ENCODE measurements around the gene SH2B3.

- TF ChIP-seq, protein P1, sequence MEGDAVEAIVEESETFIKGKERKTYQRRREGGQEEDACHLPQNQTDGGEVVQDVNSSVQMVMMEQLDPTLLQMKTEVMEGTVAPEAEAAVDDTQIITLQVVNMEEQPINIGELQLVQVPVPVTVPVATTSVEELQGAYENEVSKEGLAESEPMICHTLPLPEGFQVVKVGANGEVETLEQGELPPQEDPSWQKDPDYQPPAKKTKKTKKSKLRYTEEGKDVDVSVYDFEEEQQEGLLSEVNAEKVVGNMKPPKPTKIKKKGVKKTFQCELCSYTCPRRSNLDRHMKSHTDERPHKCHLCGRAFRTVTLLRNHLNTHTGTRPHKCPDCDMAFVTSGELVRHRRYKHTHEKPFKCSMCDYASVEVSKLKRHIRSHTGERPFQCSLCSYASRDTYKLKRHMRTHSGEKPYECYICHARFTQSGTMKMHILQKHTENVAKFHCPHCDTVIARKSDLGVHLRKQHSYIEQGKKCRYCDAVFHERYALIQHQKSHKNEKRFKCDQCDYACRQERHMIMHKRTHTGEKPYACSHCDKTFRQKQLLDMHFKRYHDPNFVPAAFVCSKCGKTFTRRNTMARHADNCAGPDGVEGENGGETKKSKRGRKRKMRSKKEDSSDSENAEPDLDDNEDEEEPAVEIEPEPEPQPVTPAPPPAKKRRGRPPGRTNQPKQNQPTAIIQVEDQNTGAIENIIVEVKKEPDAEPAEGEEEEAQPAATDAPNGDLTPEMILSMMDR (IDR thresholded peaks at IDR 0.05) = no peak
- TF ChIP-seq EP300 (IDR thresholded peaks at IDR 0.05) = no peak
Measured at GRCh38 chr12:111401167-111401605, 4.5 kb upstream of the SH2B3 start.

Data from esophagus muscularis mucosa (tissue), 3 donors.